IMR-90 (cell line): ENCODE results near the gene DYNLT4.

Experiments used
- CEBPB ChIP-seq: IDR thresholded peaks from 2 replicates; pipeline ENCODE4 v1.6.1; 2012; ENCODE audit warnings: low read depth, low read length, improper control_type of control experiment
- FOS ChIP-seq: fragments of 150-350 bp; IDR thresholded peaks from 2 replicates; pipeline ENCODE4 v1.6.1; 2016; ENCODE audit warnings: low read depth, low read length
- MAFK ChIP-seq: IDR thresholded peaks from 2 replicates; pipeline ENCODE4 v1.6.1; 2012; ENCODE audit warnings: low read depth, low read length, improper control_type of control experiment
- MAZ ChIP-seq: IDR thresholded peaks from 2 replicates; pipeline ENCODE4 v1.6.1; 2012; ENCODE audit warnings: low read depth, mild to moderate bottlenecking, low read length, improper control_type of control experiment, moderate library complexity, borderline replicate concordance
- MXI1 ChIP-seq: IDR thresholded peaks from 2 replicates; pipeline ENCODE4 v1.6.1; 2012; ENCODE audit warnings: low read depth, mild to moderate bottlenecking, low read length, moderate library complexity, borderline replicate concordance
- POLR2A ChIP-seq: IDR thresholded peaks from 2 replicates; pipeline ENCODE4 v1.6.1; 2012; ENCODE audit warnings: mild to moderate bottlenecking, low read depth, low read length
- RAD21 ChIP-seq: IDR thresholded peaks from 2 replicates; pipeline ENCODE4 v1.6.1; 2012; ENCODE audit warnings: low read length, improper control_type of control experiment
- RCOR1 ChIP-seq: IDR thresholded peaks from 2 replicates; pipeline ENCODE4 v1.6.1; 2012; ENCODE audit warnings: mild to moderate bottlenecking, low read length, improper control_type of control experiment; ENCODE audit not compliant: insufficient replicate concordance
- TF ChIP-seq, protein P1 (sequence below): conservative IDR thresholded peaks from 2 replicates; pipeline ENCODE4 v1.5.1; 2012; ENCODE audit warnings: mild to moderate bottlenecking, low read depth, low read length, improper control_type of control experiment
- TF ChIP-seq, protein P2 (sequence below): fragments of 150-350 bp; IDR thresholded peaks from 2 replicates; pipeline ENCODE4 v1.6.1; 2017; ENCODE audit warnings: mild to moderate bottlenecking, antibody characterized with exemption, low read length, low read depth

DNA sequence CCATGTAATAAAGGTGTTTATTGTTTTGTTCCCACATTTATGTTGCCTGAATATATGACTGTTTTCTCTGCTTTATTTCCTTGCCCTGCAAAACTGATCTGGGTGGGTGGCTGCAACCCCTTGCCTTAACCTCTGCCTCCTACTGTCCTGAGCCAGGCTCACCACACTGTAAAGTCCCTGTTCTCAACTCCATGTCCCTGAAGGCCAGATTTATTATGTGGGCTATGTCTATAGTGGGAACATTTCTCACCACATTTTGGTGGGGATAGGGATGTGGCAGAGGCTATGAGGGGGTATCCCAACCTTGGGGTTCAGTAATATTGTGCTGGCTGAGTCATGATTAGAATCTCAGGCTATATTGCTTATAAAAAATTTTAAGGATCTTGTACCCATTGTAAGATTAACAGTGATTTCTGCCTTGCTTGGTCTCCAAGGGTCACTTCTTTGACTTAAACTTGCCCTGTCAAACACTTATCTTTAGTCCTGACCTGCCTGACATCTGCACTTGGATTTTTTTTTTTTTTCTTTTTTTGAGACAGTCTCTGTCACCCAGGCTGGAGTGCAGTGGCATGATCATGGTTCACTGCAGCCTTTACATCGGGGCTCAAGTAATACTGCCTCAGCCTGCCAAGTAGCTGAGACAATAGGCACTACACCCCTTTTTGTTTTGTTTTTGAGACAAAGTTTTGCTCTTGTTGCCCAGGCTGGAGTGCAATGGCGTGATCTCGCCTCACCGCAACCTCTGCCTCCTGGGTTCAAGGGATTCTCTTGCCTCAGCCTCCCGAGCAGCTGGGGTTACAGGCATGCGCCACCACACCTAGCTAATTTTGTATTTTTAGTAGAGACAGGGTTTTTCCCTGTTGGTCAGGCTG lies 28.2 kb downstream of the DYNLT4 start:
- TF ChIP-seq, protein P1, sequence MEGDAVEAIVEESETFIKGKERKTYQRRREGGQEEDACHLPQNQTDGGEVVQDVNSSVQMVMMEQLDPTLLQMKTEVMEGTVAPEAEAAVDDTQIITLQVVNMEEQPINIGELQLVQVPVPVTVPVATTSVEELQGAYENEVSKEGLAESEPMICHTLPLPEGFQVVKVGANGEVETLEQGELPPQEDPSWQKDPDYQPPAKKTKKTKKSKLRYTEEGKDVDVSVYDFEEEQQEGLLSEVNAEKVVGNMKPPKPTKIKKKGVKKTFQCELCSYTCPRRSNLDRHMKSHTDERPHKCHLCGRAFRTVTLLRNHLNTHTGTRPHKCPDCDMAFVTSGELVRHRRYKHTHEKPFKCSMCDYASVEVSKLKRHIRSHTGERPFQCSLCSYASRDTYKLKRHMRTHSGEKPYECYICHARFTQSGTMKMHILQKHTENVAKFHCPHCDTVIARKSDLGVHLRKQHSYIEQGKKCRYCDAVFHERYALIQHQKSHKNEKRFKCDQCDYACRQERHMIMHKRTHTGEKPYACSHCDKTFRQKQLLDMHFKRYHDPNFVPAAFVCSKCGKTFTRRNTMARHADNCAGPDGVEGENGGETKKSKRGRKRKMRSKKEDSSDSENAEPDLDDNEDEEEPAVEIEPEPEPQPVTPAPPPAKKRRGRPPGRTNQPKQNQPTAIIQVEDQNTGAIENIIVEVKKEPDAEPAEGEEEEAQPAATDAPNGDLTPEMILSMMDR = no peak
- TF ChIP-seq MAZ = no peak
- no peak for TF ChIP-seq FOS
- no peak for TF ChIP-seq POLR2A
- TF ChIP-seq CEBPB = no peak
- TF ChIP-seq, protein P2, sequence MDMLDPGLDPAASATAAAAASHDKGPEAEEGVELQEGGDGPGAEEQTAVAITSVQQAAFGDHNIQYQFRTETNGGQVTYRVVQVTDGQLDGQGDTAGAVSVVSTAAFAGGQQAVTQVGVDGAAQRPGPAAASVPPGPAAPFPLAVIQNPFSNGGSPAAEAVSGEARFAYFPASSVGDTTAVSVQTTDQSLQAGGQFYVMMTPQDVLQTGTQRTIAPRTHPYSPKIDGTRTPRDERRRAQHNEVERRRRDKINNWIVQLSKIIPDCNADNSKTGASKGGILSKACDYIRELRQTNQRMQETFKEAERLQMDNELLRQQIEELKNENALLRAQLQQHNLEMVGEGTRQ = no peak
- no peak for TF ChIP-seq RCOR1
- TF ChIP-seq RAD21 = no peak
- TF ChIP-seq MXI1 = no peak
- no peak for TF ChIP-seq MAFK
